ENCODE results near the gene SNPH.

The SNPH gene

GRCh38 chr20:1346315-1346969 is 80.3 kb downstream of the SNPH start:
- H3K27ac ChIP-seq, result no peak overlapping the region
- TF ChIP-seq ZFX (IDR thresholded peaks at IDR 0.05; ENCODE audit: borderline replicate concordance), result no peak
- no peak for TF ChIP-seq CTCF (IDR thresholded peaks at IDR 0.05)

- TF ChIP-seq ZFX (IDR thresholded peaks at IDR 0.05; ENCODE audit: borderline replicate concordance), result no peak
- TF ChIP-seq CTCF (IDR thresholded peaks at IDR 0.05), result no peak
- no peak overlapping the region for H3K27ac ChIP-seq
Observed at GRCh38 chr20:1353956-1354355, 87.9 kb downstream of the SNPH start.

GRCh38 chr20:1357921-1358671 is 92.0 kb downstream of the SNPH start:
- no peak overlapping the region for H3K27ac ChIP-seq
- TF ChIP-seq ZFX (IDR thresholded peaks at IDR 0.05; ENCODE audit: borderline replicate concordance) (no peak), CTCF (IDR thresholded peaks at IDR 0.05) (no peak)
